Osteoblast (primary cell): Measurements from ENCODE around the gene SMARCC2. TPM values are rescaled to one million over a fixed set of nuclear protein-coding genes. Genes with fewer than 3 reads are reported as not detected.
A peak's percentile ranks its signal among the peaks of the same experiment; 100 is the strongest.
"Not testable (repeated sequence)": the region's sequence is repeated elsewhere in the genome, so short reads cannot be mapped to it uniquely, and the experiment has no call there.

Experiments
- DNase-seq: peaks from one replicate; pipeline ENCODE4 v3.0.0; 2011; ENCODE audit warnings: low spot score, mixed read lengths; ENCODE audit not compliant: insufficient read length; ENCODE audit errors: missing footprints
- H2AFZ ChIP-seq: 2 replicates; pipeline ENCODE4 v1.6.0; 2011; ENCODE audit warnings: mild to moderate bottlenecking, low read length
- H3K27ac ChIP-seq: 2 replicates; pipeline ENCODE4 v1.5.1; 2011; ENCODE audit warnings: mild to moderate bottlenecking, low read depth, low read length, moderate library complexity
- H3K27me3 ChIP-seq: 2 replicates; pipeline ENCODE4 v1.6.0; 2012; ENCODE audit warnings: mild to moderate bottlenecking, control low read depth, inconsistent platforms, low read length, moderate library complexity; ENCODE audit not compliant: insufficient read depth
- H3K36me3 ChIP-seq: 2 replicates; pipeline ENCODE4 v1.5.1; 2011; ENCODE audit warnings: mild to moderate bottlenecking, low read length, control low read depth, moderate library complexity; ENCODE audit not compliant: insufficient read depth
- H3K4me1 ChIP-seq: 2 replicates; pipeline ENCODE4 v1.5.1; 2011; ENCODE audit warnings: mild to moderate bottlenecking, low read length, control low read depth, moderate library complexity; ENCODE audit not compliant: insufficient read depth
- H3K4me2 ChIP-seq: 2 replicates; pipeline ENCODE4 v1.6.0; 2011; ENCODE audit warnings: mild to moderate bottlenecking, low read length; ENCODE audit not compliant: insufficient read depth
- H3K4me3 ChIP-seq: fragments of 200-600 bp; sonication (generic); 3 replicates; pipeline ENCODE4 v1.5.1; 2012; ENCODE audit warnings: mild to moderate bottlenecking, low read length, inconsistent platforms; ENCODE audit not compliant: insufficient read depth
- H3K79me2 ChIP-seq: 2 replicates; pipeline ENCODE4 v1.6.0; 2012; ENCODE audit warnings: mild to moderate bottlenecking, low read length, control low read depth, inconsistent platforms; ENCODE audit not compliant: insufficient read depth
- H3K9me3 ChIP-seq: 2 replicates; pipeline ENCODE4 v1.5.1; 2011; ENCODE audit warnings: low read depth, low read length, control low read depth
- H4K20me1 ChIP-seq: 2 replicates; pipeline ENCODE4 v1.6.0; 2012; ENCODE audit warnings: mild to moderate bottlenecking, low read length, control low read depth; ENCODE audit not compliant: insufficient read depth
- total RNA-seq: library from RNA; depleted of rRNA; stranded (reverse); fragments of >200 nt; gene quantifications from 2 replicates; pipeline ENCODE4 v1.2.3, GENCODE V29; 2012
- TF ChIP-seq, protein P1 (sequence below): IDR thresholded peaks from 2 replicates; pipeline ENCODE4 v1.5.1; 2011; ENCODE audit warnings: mild to moderate bottlenecking, low read depth, low read length, moderate library complexity; ENCODE audit errors: extremely low read depth

SMARCC2 gene
- total RNA-seq, 1 donor: 65.9 TPM

GRCh38 chr12:56202838-56203237 is 13.6 kb upstream of the SMARCC2 start:
- H4K20me1 ChIP-seq: peaks cover 13% of the 10 kb centered on the region
- H3K4me1 ChIP-seq: peaks cover 11% of the 10 kb centered on the region
- TF ChIP-seq, protein P1, sequence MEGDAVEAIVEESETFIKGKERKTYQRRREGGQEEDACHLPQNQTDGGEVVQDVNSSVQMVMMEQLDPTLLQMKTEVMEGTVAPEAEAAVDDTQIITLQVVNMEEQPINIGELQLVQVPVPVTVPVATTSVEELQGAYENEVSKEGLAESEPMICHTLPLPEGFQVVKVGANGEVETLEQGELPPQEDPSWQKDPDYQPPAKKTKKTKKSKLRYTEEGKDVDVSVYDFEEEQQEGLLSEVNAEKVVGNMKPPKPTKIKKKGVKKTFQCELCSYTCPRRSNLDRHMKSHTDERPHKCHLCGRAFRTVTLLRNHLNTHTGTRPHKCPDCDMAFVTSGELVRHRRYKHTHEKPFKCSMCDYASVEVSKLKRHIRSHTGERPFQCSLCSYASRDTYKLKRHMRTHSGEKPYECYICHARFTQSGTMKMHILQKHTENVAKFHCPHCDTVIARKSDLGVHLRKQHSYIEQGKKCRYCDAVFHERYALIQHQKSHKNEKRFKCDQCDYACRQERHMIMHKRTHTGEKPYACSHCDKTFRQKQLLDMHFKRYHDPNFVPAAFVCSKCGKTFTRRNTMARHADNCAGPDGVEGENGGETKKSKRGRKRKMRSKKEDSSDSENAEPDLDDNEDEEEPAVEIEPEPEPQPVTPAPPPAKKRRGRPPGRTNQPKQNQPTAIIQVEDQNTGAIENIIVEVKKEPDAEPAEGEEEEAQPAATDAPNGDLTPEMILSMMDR: no peak
- peaks cover 35% of the 10 kb centered on the region for H3K36me3 ChIP-seq
- DNase-seq: peak; percentile 4
- no peak overlapping the region for H3K27ac ChIP-seq
- H3K79me2 ChIP-seq: no peaks in the 10 kb centered on the region
- no peak overlapping the region for H3K4me2 ChIP-seq
- H3K4me3 ChIP-seq: no peak overlapping the region
- H3K9me3 ChIP-seq: no peaks in the 10 kb centered on the region
- H2AFZ ChIP-seq: no peak overlapping the region
- H3K27me3 ChIP-seq: no peaks in the 10 kb centered on the region

DNA sequence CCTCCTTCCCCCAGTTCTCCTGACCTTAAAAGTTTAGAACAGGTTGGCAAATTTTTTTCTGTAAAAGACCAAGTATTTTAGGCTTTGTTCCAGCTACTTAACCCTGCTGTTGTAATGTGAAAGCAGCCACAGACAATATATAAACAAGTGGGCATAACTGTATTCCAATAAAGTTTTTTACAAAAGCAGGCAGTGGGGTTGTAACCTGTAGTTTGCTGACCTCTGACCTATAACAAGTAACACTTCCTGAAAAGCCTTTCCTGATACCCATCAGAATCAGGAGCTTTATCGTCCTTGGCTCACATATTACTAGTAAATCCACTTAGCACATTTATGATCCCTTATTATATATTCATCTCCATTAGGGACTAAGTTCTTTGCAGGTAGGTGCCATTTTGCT is 13.1 kb upstream of the SMARCC2 start:
- no peaks in the 10 kb centered on the region for H3K27me3 ChIP-seq
- H4K20me1 ChIP-seq: peaks cover 12% of the 10 kb centered on the region
- DNase-seq: no peak
- H3K9me3 ChIP-seq: no peaks in the 10 kb centered on the region
- no peak overlapping the region for H3K4me2 ChIP-seq
- H2AFZ ChIP-seq: no peak overlapping the region
- peaks cover 30% of the 10 kb centered on the region for H3K36me3 ChIP-seq
- H3K27ac ChIP-seq: no peak overlapping the region
- no peaks in the 10 kb centered on the region for H3K79me2 ChIP-seq
- no peak overlapping the region for H3K4me3 ChIP-seq
- TF ChIP-seq, protein P1: no peak
- H3K4me1 ChIP-seq: peaks cover 12% of the 10 kb centered on the region

DNA sequence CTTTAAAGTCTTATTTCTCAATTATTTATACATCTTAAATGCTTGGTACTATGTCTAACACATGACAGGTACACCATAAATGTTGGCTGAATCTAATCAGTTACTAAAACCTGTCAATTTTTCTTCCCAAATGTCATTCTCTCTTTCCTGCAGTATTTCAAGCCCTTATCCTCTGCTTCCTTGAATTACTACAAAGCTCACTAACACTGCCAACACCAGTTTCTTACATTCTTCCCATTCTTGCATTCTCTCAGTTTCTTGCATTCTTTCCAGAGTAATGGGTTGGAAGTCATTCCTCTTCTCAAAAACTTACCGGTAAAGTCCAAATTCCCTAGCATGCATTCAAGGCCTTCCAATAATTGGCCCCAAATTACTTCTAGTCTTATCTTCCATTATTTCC is 9.6 kb upstream of the SMARCC2 start:
- Histone ChIP-seq H3K36me3 (no peaks in the 10 kb centered on the region), H3K27me3 (no peaks in the 10 kb centered on the region), H2AFZ (no peak overlapping the region), H3K79me2 (no peaks in the 10 kb centered on the region), H4K20me1 (no peaks in the 10 kb centered on the region), H3K4me2 (no peak overlapping the region), H3K9me3 (no peaks in the 10 kb centered on the region), H3K4me1 (peaks cover 9% of the 10 kb centered on the region), H3K4me3 (no peak overlapping the region), H3K27ac (no peak overlapping the region)
- no peak for DNase-seq
- TF ChIP-seq, protein P1: no peak

DNA sequence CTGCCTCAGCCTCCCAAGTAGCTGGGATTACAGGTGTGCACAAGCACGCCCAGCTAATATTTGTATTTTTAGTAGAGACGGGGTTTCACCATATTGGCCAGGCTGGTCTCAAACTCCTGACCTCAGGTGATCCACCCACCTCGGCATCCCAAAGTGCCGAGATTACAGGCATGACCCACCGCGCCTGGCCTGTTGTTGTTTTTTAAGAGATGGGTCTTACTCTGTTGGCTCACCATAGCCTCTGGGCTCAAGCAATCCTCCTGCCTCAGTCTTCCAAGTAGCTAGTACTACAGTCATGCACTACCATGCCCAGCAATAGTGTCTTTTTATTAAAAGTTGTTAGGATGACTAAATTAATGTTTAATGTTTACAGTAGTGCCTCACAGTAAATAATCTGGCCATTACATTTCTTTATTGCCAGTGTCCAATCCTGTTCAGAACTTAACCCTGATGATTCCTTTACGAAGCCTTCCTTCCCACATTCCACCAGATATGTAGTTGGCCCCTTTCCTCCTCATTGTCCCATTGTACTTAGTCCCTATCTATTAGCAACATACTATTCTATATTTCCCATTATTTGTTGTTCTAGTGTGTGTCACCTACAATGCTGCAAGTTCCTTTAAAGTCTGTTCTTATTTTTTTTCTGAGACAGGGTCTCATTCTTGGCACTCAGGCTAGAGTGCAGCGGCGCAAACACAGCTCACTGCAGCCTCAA is 8.8 kb upstream of the SMARCC2 start:
- Histone ChIP-seq H2AFZ (no peak overlapping the region), H3K9me3 (no peaks in the 10 kb centered on the region), H3K27ac (no peak overlapping the region), H3K27me3 (no peaks in the 10 kb centered on the region), H3K79me2 (no peaks in the 10 kb centered on the region), H3K4me3 (no peak overlapping the region), H3K4me2 (no peak overlapping the region), H3K36me3 (no peaks in the 10 kb centered on the region), H3K4me1 (peaks cover 9% of the 10 kb centered on the region), H4K20me1 (no peaks in the 10 kb centered on the region)
- peak; percentile 17 for DNase-seq
- TF ChIP-seq, protein P1: no peak

- H3K27ac ChIP-seq: peak overlapping the region; percentile 73
- H3K9me3 ChIP-seq, H3K4me1 ChIP-seq, H4K20me1 ChIP-seq, H3K4me2 ChIP-seq, H2AFZ ChIP-seq, H3K27me3 ChIP-seq, H3K4me3 ChIP-seq, H3K79me2 ChIP-seq, H3K36me3 ChIP-seq: not testable (repeated sequence)
- peak; percentile 94 for DNase-seq
These were observed 7.7 kb upstream of the SMARCC2 start for GRCh38 chr12:56196818-56197550.
